Osteocyte (in vitro differentiated cells): ENCODE results near the gene SLC50A1. TPM values are rescaled to one million over a fixed set of nuclear protein-coding genes. Genes with fewer than 3 reads are reported as not detected.
A peak's percentile ranks its signal among the peaks of the same experiment; 100 is the strongest.

Source experiments
- DNase-seq: peaks from one replicate; pipeline ENCODE4 v3.0.0; 2021; ENCODE audit warnings: mixed read lengths; ENCODE audit not compliant: unreplicated experiment; ENCODE audit errors: extremely low spot score
- H3K27ac Mint-ChIP-seq: one replicate; pipeline ENCODE4 v1.8.0; 2021; ENCODE audit warnings: mild to moderate bottlenecking, mixed read lengths; ENCODE audit not compliant: unreplicated experiment
- H3K27me3 Mint-ChIP-seq: one replicate; pipeline ENCODE4 v1.8.0; 2021; ENCODE audit warnings: mixed read lengths; ENCODE audit not compliant: unreplicated experiment
- H3K36me3 Mint-ChIP-seq: one replicate; pipeline ENCODE4 v1.8.0; 2021; ENCODE audit warnings: mixed read lengths; ENCODE audit not compliant: unreplicated experiment
- H3K4me1 Mint-ChIP-seq: one replicate; pipeline ENCODE4 v1.8.0; 2021; ENCODE audit warnings: mixed read lengths; ENCODE audit not compliant: unreplicated experiment
- H3K4me3 Mint-ChIP-seq: one replicate; pipeline ENCODE4 v1.8.0; 2021; ENCODE audit warnings: mild to moderate bottlenecking, moderate library complexity, mixed read lengths; ENCODE audit not compliant: unreplicated experiment
- H3K9me3 Mint-ChIP-seq: one replicate; pipeline ENCODE4 v1.8.0; 2021; ENCODE audit warnings: mixed read lengths; ENCODE audit not compliant: unreplicated experiment
- CTCF ChIP-seq: fragments of 200-600 bp; sonication (generic); IDR thresholded peaks from 2 replicates; pipeline ENCODE4 v1.5.0; 2021; ENCODE audit warnings: antibody characterized with exemption, mild to moderate bottlenecking, moderate library complexity
- total RNA-seq: library from RNA; stranded (reverse); gene quantifications from 2 replicates; pipeline ENCODE4 v1.2.1, GENCODE V29; 2021

Gene SLC50A1
- total RNA-seq, 1 donor from 2014 or later: 26.5 TPM

- no peak for TF ChIP-seq CTCF
- H3K4me1 Mint-ChIP-seq: peaks cover 60% of the 10 kb centered on the region
- no peaks in the 10 kb centered on the region for H3K9me3 Mint-ChIP-seq
- H3K27me3 Mint-ChIP-seq: no peaks in the 10 kb centered on the region
- DNase-seq: no peak
- peaks cover 16% of the 10 kb centered on the region for H3K36me3 Mint-ChIP-seq
- H3K4me3 Mint-ChIP-seq: peak overlapping the region; percentile 95
- peak overlapping the region; percentile 99 for H3K27ac Mint-ChIP-seq
Measured at GRCh38 chr1:155134880-155135414, 705 bp upstream of the SLC50A1 start.

GRCh38 chr1:155136748-155137147 lies 1.1 kb downstream of the SLC50A1 start:
- Mint-ChIP-seq H3K27me3 (peaks cover 7% of the 10 kb centered on the region), H3K9me3 (no peaks in the 10 kb centered on the region), H3K4me3 (peak overlapping the region; percentile 95), H3K36me3 (peaks cover 13% of the 10 kb centered on the region), H3K4me1 (peaks cover 55% of the 10 kb centered on the region), H3K27ac (peak overlapping the region; percentile 99)
- no peak for DNase-seq
- TF ChIP-seq CTCF: no peak

GRCh38 chr1:155137154-155137949 lies 1.7 kb downstream of the SLC50A1 start:
- peaks cover 11% of the 10 kb centered on the region for H3K36me3 Mint-ChIP-seq
- H3K4me1 Mint-ChIP-seq: peaks cover 53% of the 10 kb centered on the region
- H3K27ac Mint-ChIP-seq: peak overlapping the region; percentile 99

GRCh38 chr1:155139895-155140629 lies 4.4 kb downstream of the SLC50A1 start, which contains the start of gene DPM3:
Gene DPM3 (minus strand): TSS chr1:155140531. CDS start chr1:155140240, 291 bp downstream.
- H3K4me3 Mint-ChIP-seq: peak within 1 kb of the TSS; percentile 96
- H3K27ac Mint-ChIP-seq: peak within 1 kb of the TSS; percentile 97
- no peak for TF ChIP-seq CTCF
- H3K36me3 Mint-ChIP-seq: peaks cover 3% of the 10 kb centered on the region
- peaks cover 42% of the 10 kb centered on the region for H3K4me1 Mint-ChIP-seq
- H3K9me3 Mint-ChIP-seq: no peaks in the 10 kb centered on the region
- H3K27me3 Mint-ChIP-seq: peaks cover 16% of the 10 kb centered on the region
- peak; percentile 92 for DNase-seq

More at GRCh38 chr1:155137154-155137949, 1.7 kb downstream of the SLC50A1 start:
- TF ChIP-seq CTCF: no peak
- Mint-ChIP-seq H3K9me3 (no peaks in the 10 kb centered on the region), H3K27me3 (peaks cover 12% of the 10 kb centered on the region), H3K4me3 (peak overlapping the region; percentile 95)
- DNase-seq: no peak

GRCh38 chr1:155140630-155140953 lies 4.9 kb downstream of the SLC50A1 start:
- H3K4me3 Mint-ChIP-seq: peak overlapping the region; percentile 96
- peaks cover 3% of the 10 kb centered on the region for H3K36me3 Mint-ChIP-seq
- H3K4me1 Mint-ChIP-seq: peaks cover 39% of the 10 kb centered on the region
- no peaks in the 10 kb centered on the region for H3K9me3 Mint-ChIP-seq
- TF ChIP-seq CTCF: no peak
- H3K27ac Mint-ChIP-seq: peak overlapping the region; percentile 97
- DNase-seq: no peak
- peaks cover 18% of the 10 kb centered on the region for H3K27me3 Mint-ChIP-seq
